Measurements from ENCODE around the gene MRPL24. TPM values are rescaled to one million over a fixed set of nuclear protein-coding genes. Genes with fewer than 3 reads are reported as not detected.

The MRPL24 gene
- total RNA-seq, 4 donors from 2014 or later, result 50.6 to 84.2 (median 69.9) TPM

DNA sequence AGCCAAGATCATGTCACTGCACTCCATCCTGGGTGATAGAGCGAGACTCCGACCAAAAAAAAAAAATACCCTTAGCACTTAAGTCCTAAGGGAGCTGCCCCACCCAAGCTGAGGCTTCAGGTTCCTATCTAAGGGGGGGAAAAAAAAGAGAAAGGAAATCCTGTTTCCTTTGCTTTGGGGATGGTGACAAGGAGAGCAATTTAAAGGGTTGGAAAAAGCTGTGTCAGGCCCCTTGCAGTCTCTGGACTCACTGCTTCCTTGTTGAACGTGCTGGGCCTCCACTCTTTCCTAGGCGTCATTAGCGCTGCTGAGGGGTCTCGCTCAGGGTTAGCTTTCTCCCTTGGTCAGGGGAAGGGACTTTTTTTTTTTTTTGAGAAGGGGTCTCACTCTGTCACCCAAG lies 44.6 kb upstream of the MRPL24 start:
- Histone ChIP-seq H3K36me3 (peaks cover 0 to 86% of the 10 kb centered on the region in 2 donors), H3K27ac (no peak overlapping the region), H3K4me1 (peaks cover 0 to 14% (median 0%) of the 10 kb centered on the region in 3 donors), H3K4me3 (no peak overlapping the region), H3K9me3 (no peaks in the 10 kb centered on the region), H3K27me3 (no peaks in the 10 kb centered on the region)
- no peak for ATAC-seq
- 69 to 82% methylated on average over 2 to 5 of the region's 6 CpGs for WGBS, 2 donors (ENCODE audit: low coverage in 1 of 2)
- TF ChIP-seq EP300 (IDR thresholded peaks at IDR 0.05) (no peak), POLR2A (IDR thresholded peaks at IDR 0.05) (no peak), POLR2AphosphoS5 (IDR thresholded peaks at IDR 0.05) (no peak), CTCF (IDR thresholded peaks at IDR 0.05) (no peak)

DNA sequence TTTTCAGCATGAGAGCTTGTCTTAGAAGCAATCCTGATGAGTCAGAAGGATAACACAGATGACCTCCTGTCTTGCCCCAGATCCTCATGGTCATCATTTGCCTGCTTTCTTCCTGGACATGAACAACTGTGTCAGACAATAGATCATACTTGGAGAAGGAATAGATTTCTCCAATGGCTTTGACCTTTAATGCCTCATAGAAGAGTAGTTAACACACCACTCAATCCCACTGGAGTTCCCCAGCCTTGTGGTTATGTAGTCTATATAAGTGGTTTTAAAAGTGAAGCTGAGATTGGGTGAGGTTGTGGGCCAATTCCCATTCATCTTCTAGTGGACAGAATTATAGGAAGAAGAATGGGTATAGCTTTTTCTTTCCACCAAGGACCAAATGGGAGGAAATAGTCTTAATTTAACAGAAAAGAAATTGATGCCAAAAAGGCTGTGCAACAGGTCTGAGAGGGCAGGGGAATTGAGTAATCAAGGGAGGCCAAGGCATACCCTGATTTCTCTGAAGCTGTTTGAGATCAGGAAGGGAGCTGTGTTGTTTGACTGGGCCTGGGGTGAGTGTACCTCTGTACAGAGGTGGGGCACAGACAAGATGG lies 40.8 kb upstream of the MRPL24 start:
- no peaks in the 10 kb centered on the region for H3K27me3 ChIP-seq
- ATAC-seq, result peak; percentile 71
- peaks cover 0 to 33% (median 0%) of the 10 kb centered on the region in 3 donors for H3K4me1 ChIP-seq
- H3K27ac ChIP-seq, result no peak overlapping the region
- H3K9me3 ChIP-seq, result no peaks in the 10 kb centered on the region
- peaks cover 0 to 50% of the 10 kb centered on the region in 2 donors for H3K36me3 ChIP-seq
- TF ChIP-seq POLR2A (IDR thresholded peaks at IDR 0.05) (no peak), EP300 (IDR thresholded peaks at IDR 0.05) (no peak), CTCF (IDR thresholded peaks at IDR 0.05) (no peak), POLR2AphosphoS5 (IDR thresholded peaks at IDR 0.05) (no peak)
- H3K4me3 ChIP-seq, result no peak overlapping the region

DNA sequence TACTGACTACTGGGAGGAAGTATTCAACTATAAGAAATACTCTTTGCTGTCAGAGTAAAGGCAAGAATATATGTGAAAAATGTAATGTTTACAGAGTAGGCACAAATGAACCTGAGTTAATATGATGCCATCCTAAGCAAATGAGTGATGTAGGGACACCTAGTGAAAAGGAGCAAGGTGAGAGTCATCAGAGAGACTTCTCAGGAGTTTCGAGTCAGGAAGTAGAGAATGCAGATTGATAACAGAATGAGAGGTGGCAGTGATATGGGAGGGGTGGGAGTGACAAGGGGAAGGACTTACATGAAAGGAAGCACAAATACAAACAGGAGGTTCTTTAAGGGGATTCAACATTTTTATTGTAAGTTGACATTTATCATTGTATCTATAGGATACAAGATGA lies 36.7 kb upstream of the MRPL24 start:
- Histone ChIP-seq H3K27ac (no peak overlapping the region), H3K27me3 (no peaks in the 10 kb centered on the region), H3K4me3 (no peak overlapping the region), H3K4me1 (peaks cover 0 to 63% (median 3%) of the 10 kb centered on the region in 3 donors), H3K36me3 (peaks cover 0 to 8% of the 10 kb centered on the region in 2 donors), H3K9me3 (no peaks in the 10 kb centered on the region)
- ATAC-seq, result no peak
- 15 to 20% methylated on average over 1 of the region's 1 CpG for WGBS, 2 donors (ENCODE audit: low coverage in 1 of 2)
- TF ChIP-seq POLR2A (IDR thresholded peaks at IDR 0.05), result no peak
- TF ChIP-seq POLR2AphosphoS5 (IDR thresholded peaks at IDR 0.05), result no peak
- TF ChIP-seq CTCF (IDR thresholded peaks at IDR 0.05), result no peak
- no peak for TF ChIP-seq EP300 (IDR thresholded peaks at IDR 0.05)

- no peak for ATAC-seq
- Histone ChIP-seq H3K4me3 (no peak overlapping the region), H3K4me1 (peaks cover 0 to 65% (median 5%) of the 10 kb centered on the region in 3 donors), H3K36me3 (peaks cover 0 to 6% of the 10 kb centered on the region in 2 donors), H3K9me3 (no peaks in the 10 kb centered on the region), H3K27ac (no peak overlapping the region), H3K27me3 (no peaks in the 10 kb centered on the region)
- no peak for TF ChIP-seq EP300 (IDR thresholded peaks at IDR 0.05)
- TF ChIP-seq POLR2AphosphoS5 (IDR thresholded peaks at IDR 0.05), result no peak
- TF ChIP-seq POLR2A (IDR thresholded peaks at IDR 0.05), result no peak
- no peak for TF ChIP-seq CTCF (IDR thresholded peaks at IDR 0.05)
- WGBS, 2 donors (ENCODE audit: low coverage in 1 of 2), result 38 to 55% methylated on average over 3 to 4 of the region's 4 CpGs
Observed at GRCh38 chr1:156776942-156777341, 36.1 kb upstream of the MRPL24 start.

- Histone ChIP-seq H3K9me3 (no peaks in the 10 kb centered on the region), H3K36me3 (peaks cover 0 to 13% of the 10 kb centered on the region in 2 donors), H3K4me3 (no peak overlapping the region), H3K27ac (no peak overlapping the region), H3K4me1 (peaks cover 0 to 67% (median 14%) of the 10 kb centered on the region in 3 donors), H3K27me3 (no peaks in the 10 kb centered on the region)
- 85 to 100% methylated on average over 2 to 5 of the region's 5 CpGs for WGBS, 2 donors (ENCODE audit: low coverage in 1 of 2)
- no peak for TF ChIP-seq POLR2AphosphoS5 (IDR thresholded peaks at IDR 0.05)
- no peak for TF ChIP-seq CTCF (IDR thresholded peaks at IDR 0.05)
- ATAC-seq, result no peak
Observed at GRCh38 chr1:156775799-156776198, 34.9 kb upstream of the MRPL24 start.
